Measurements from ENCODE around the gene SEMA5A.

GRCh38 chr5:9082996-9083395, 462.9 kb downstream of the SEMA5A start:
- TF ChIP-seq CTCF (optimal IDR thresholded peaks at IDR 0.05 in 1 of 3, IDR thresholded peaks at IDR 0.05 in 1 of 3, conservative IDR thresholded peaks at IDR 0.05 in 1 of 3; ENCODE audit: extremely low read depth in 1 of 3, insufficient read depth in 2 of 3, low read length in 3 of 3) (no peak), EZH2 (IDR thresholded peaks at IDR 0.05; ENCODE audit: low read length) (no peak)

Data from keratinocyte (primary cell).